Neural progenitor cell (in vitro differentiated cells): ENCODE measurements around the gene C17orf114.

Source experiments
- CTCF ChIP-seq: fragments of 200-600 bp; sonication (generic); IDR thresholded peaks from 2 replicates; pipeline ENCODE4 v1.5.1; 2017; ENCODE audit warnings: antibody characterized with exemption, mild to moderate bottlenecking
- EZH2 ChIP-seq: fragments of 200-600 bp; sonication (generic); IDR thresholded peaks from 2 replicates; pipeline ENCODE4 v1.6.1; 2017; ENCODE audit warnings: antibody characterized with exemption, mild to moderate bottlenecking, moderate library complexity

GRCh38 chr17:4788159-4788806 is 13.8 kb downstream of the C17orf114 start:
- TF ChIP-seq CTCF (no peak), EZH2 (no peak)
